HG03139 (cell line): ENCODE results near the gene DLEU7.
A peak's percentile ranks its signal among the peaks of the same experiment; 100 is the strongest.

ENCODE experiments used
- ATAC-seq: cut with Tn5 transposase; IDR thresholded peaks from one replicate; pipeline ENCODE4 v1.9.1; 2021; ENCODE audit not compliant: unreplicated experiment

Gene DLEU7

GRCh38 chr13:50844084-50844875, 788 bp upstream of the DLEU7 start:
- no peak for ATAC-seq

GRCh38 chr13:50842990-50843256, 569 bp downstream of the DLEU7 start:
- ATAC-seq, result no peak

GRCh38 chr13:50842251-50842989, 1.1 kb downstream of the DLEU7 start:
- ATAC-seq, result no peak

- ATAC-seq, result no peak
Measured at GRCh38 chr13:50841786-50842185, 1.7 kb downstream of the DLEU7 start.

- ATAC-seq, result no peak
Measured at GRCh38 chr13:50840284-50840683, 3.2 kb downstream of the DLEU7 start.

GRCh38 chr13:50839828-50840227, 3.7 kb downstream of the DLEU7 start:
- ATAC-seq, result no peak

- no peak for ATAC-seq
Measured at GRCh38 chr13:50838701-50839100, 4.8 kb downstream of the DLEU7 start.

- ATAC-seq, result no peak
Measured at GRCh38 chr13:50838031-50838430, 5.5 kb downstream of the DLEU7 start.

GRCh38 chr13:50831512-50831911, 12.0 kb downstream of the DLEU7 start:
- no peak for ATAC-seq

GRCh38 chr13:50829896-50830295, 13.6 kb downstream of the DLEU7 start:
- ATAC-seq, result no peak

GRCh38 chr13:50829226-50829625, 14.3 kb downstream of the DLEU7 start:
- no peak for ATAC-seq

- no peak for ATAC-seq
Measured at GRCh38 chr13:50826035-50826434, 17.5 kb downstream of the DLEU7 start.

- ATAC-seq, result no peak
Measured at GRCh38 chr13:50812242-50812641, 31.2 kb downstream of the DLEU7 start.

- ATAC-seq, result peak; percentile 89
Measured at GRCh38 chr13:50810998-50811397, 32.5 kb downstream of the DLEU7 start.

GRCh38 chr13:50810468-50810867, 33.0 kb downstream of the DLEU7 start:
- no peak for ATAC-seq

GRCh38 chr13:50809133-50810090, 34.1 kb downstream of the DLEU7 start:
- no peak for ATAC-seq

GRCh38 chr13:50805805-50806204, 37.7 kb downstream of the DLEU7 start:
- no peak for ATAC-seq

- peak; percentile 83 for ATAC-seq
Measured at GRCh38 chr13:50801087-50801931, 42.2 kb downstream of the DLEU7 start.

- no peak for ATAC-seq
Measured at GRCh38 chr13:50800091-50800739, 43.3 kb downstream of the DLEU7 start.

GRCh38 chr13:50798923-50799322, 44.6 kb downstream of the DLEU7 start:
- no peak for ATAC-seq
